ENCODE data around the gene ROPN1B.

ROPN1B gene

DNA sequence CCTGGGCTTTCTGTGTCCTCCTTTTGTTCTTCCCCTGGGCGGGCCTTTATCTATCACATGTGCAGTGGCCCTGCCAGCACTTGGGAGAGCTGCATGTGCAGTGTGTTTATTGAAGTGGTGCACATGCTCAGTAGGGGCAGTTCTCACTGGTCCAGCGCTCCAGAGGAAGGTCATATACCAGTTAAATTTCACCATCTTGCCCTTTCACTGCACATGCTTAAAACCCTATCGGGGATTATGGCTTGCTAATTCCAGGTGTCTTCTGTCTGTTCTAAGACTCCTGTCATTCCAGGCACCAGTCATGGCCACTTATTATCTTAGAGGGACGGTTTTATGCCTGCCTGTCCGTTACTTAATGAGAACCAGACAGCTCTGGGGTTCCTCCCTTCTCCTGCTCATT is 52.2 kb downstream of the ROPN1B start:
- WGBS (ENCODE audit: insufficient coverage, insufficient read length), result no CpG with 5 or more reads among the region's 5 CpGs
- Histone ChIP-seq H3K4me1 (ENCODE audit: control insufficient read depth, insufficient read depth, low read length) (peaks cover 4% of the 10 kb centered on the region; the same call in 1 of the 2 replicates), H3K4me3 (ENCODE audit: low read length) (no peak overlapping the region), H3K9me3 (ENCODE audit: control insufficient read depth, insufficient read depth, low read length) (no peaks in the 10 kb centered on the region), H3K27ac (ENCODE audit: low read length) (no peak overlapping the region), H3K27me3 (ENCODE audit: control insufficient read depth, insufficient read depth, low read length) (no peaks in the 10 kb centered on the region), H3K36me3 (ENCODE audit: control insufficient read depth, insufficient read depth, low read length) (no peaks in the 10 kb centered on the region)
- no peak for DNase-seq (ENCODE audit: low read depth, low spot score)

DNA sequence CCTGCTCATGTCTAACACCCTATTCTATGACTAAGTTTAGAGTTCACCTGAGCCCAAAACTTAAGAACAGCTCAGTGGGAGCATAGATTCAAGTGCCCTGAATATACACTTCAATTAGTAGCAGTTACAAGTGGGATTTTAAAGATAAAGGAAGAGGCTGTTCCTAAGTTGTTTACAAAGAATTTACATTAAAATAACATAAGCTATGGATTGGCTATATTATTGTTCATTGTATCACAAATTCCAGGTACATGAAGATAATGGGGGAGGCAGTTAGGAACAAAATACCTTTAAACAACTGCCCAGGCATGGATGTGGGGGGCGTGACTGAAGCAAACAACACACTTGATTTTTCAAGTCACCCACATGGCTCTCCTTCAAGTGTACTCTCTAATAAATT is 52.7 kb downstream of the ROPN1B start:
- no peaks in the 10 kb centered on the region for H3K27me3 ChIP-seq (ENCODE audit: control insufficient read depth, insufficient read depth, low read length)
- H3K27ac ChIP-seq (ENCODE audit: low read length), result no peak overlapping the region
- H3K9me3 ChIP-seq (ENCODE audit: control insufficient read depth, insufficient read depth, low read length), result no peaks in the 10 kb centered on the region
- WGBS (ENCODE audit: insufficient coverage, insufficient read length), result no CpG with 5 or more reads among the region's 1 CpG
- H3K4me3 ChIP-seq (ENCODE audit: low read length), result no peak overlapping the region
- DNase-seq (ENCODE audit: low read depth, low spot score), result no peak
- no peaks in the 10 kb centered on the region for H3K36me3 ChIP-seq (ENCODE audit: control insufficient read depth, insufficient read depth, low read length)
- peaks cover 4% of the 10 kb centered on the region; the same call in 1 of the 2 replicates for H3K4me1 ChIP-seq (ENCODE audit: control insufficient read depth, insufficient read depth, low read length)

GRCh38 chr3:126022741-126023359 is 53.9 kb downstream of the ROPN1B start:
- peaks cover 4% of the 10 kb centered on the region; the same call in 1 of the 2 replicates for H3K4me1 ChIP-seq (ENCODE audit: control insufficient read depth, insufficient read depth, low read length)
- no CpG with 5 or more reads among the region's 10 CpGs for WGBS (ENCODE audit: insufficient coverage, insufficient read length)

GRCh38 chr3:126023390-126023789 is 54.4 kb downstream of the ROPN1B start:
- no peak overlapping the region for H3K4me3 ChIP-seq (ENCODE audit: low read length)
- no peak for DNase-seq (ENCODE audit: low read depth, low spot score)
- H3K27me3 ChIP-seq (ENCODE audit: control insufficient read depth, insufficient read depth, low read length), result no peaks in the 10 kb centered on the region
- 0 out of 2 replicates have a peak, but pooled peaks cover under 1% of the 10 kb centered on the region for H3K9me3 ChIP-seq (ENCODE audit: control insufficient read depth, insufficient read depth, low read length)
- no CpG with 5 or more reads among the region's 10 CpGs for WGBS (ENCODE audit: insufficient coverage, insufficient read length)
- H3K36me3 ChIP-seq (ENCODE audit: control insufficient read depth, insufficient read depth, low read length), result no peaks in the 10 kb centered on the region
- no peak overlapping the region for H3K27ac ChIP-seq (ENCODE audit: low read length)
- H3K4me1 ChIP-seq (ENCODE audit: control insufficient read depth, insufficient read depth, low read length), result peaks cover 4% of the 10 kb centered on the region; the same call in 1 of the 2 replicates

More at GRCh38 chr3:126022741-126023359, 53.9 kb downstream of the ROPN1B start:
- H3K4me3 ChIP-seq (ENCODE audit: low read length), result no peak overlapping the region
- H3K36me3 ChIP-seq (ENCODE audit: control insufficient read depth, insufficient read depth, low read length), result no peaks in the 10 kb centered on the region
- H3K27ac ChIP-seq (ENCODE audit: low read length), result no peak overlapping the region
- DNase-seq (ENCODE audit: low read depth, low spot score), result no peak
- H3K27me3 ChIP-seq (ENCODE audit: control insufficient read depth, insufficient read depth, low read length), result no peaks in the 10 kb centered on the region
- no peaks in the 10 kb centered on the region for H3K9me3 ChIP-seq (ENCODE audit: control insufficient read depth, insufficient read depth, low read length)

- Histone ChIP-seq H3K27me3 (ENCODE audit: control insufficient read depth, insufficient read depth, low read length) (no peaks in the 10 kb centered on the region), H3K36me3 (ENCODE audit: control insufficient read depth, insufficient read depth, low read length) (no peaks in the 10 kb centered on the region), H3K4me1 (ENCODE audit: control insufficient read depth, insufficient read depth, low read length) (peaks cover 4% of the 10 kb centered on the region; the same call in 1 of the 2 replicates), H3K4me3 (ENCODE audit: low read length) (no peak overlapping the region), H3K9me3 (ENCODE audit: control insufficient read depth, insufficient read depth, low read length) (peaks cover 3% of the 10 kb centered on the region; the same call in 1 of the 2 replicates), H3K27ac (ENCODE audit: low read length) (no peak overlapping the region)
- no CpG with 5 or more reads among the region's 9 CpGs for WGBS (ENCODE audit: insufficient coverage, insufficient read length)
- DNase-seq (ENCODE audit: low read depth, low spot score), result no peak
Observed at GRCh38 chr3:126024049-126024854, 55.3 kb downstream of the ROPN1B start.

- Histone ChIP-seq H3K27me3 (ENCODE audit: control insufficient read depth, insufficient read depth, low read length) (no peaks in the 10 kb centered on the region), H3K4me3 (ENCODE audit: low read length) (no peak overlapping the region), H3K4me1 (ENCODE audit: control insufficient read depth, insufficient read depth, low read length) (peaks cover 4% of the 10 kb centered on the region; the same call in 1 of the 2 replicates), H3K36me3 (ENCODE audit: control insufficient read depth, insufficient read depth, low read length) (no peaks in the 10 kb centered on the region), H3K9me3 (ENCODE audit: control insufficient read depth, insufficient read depth, low read length) (peaks cover 3% of the 10 kb centered on the region; the same call in 1 of the 2 replicates), H3K27ac (ENCODE audit: low read length) (no peak overlapping the region)
- no peak for DNase-seq (ENCODE audit: low read depth, low spot score)
- WGBS (ENCODE audit: insufficient coverage, insufficient read length), result no CpG with 5 or more reads among the region's 14 CpGs
Observed at GRCh38 chr3:126025116-126025729, 56.2 kb downstream of the ROPN1B start.

DNA sequence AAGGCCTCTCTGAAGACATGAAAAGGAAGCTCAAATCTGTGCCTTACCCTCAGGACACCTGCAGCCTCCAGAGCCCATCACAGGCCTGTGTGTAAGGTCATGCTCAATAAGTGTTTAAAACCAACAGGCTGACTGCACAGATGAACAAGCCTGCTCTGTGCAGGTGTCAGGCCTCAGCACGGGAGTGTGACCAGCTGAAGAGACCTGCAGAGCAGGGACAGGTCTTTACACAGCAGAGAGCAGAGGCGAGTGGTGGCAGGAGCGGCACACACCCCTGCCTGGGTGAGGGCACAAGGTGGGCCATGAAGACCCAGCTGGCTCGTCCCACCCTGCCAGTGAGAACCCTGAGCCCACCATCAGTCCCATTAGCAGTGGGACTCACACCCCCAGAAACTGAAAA is 56.9 kb downstream of the ROPN1B start:
- no peak overlapping the region for H3K4me3 ChIP-seq (ENCODE audit: low read length)
- WGBS (ENCODE audit: insufficient coverage, insufficient read length), result no CpG with 5 or more reads among the region's 4 CpGs
- DNase-seq (ENCODE audit: low read depth, low spot score), result no peak

GRCh38 chr3:126026277-126026751 is 57.3 kb downstream of the ROPN1B start:
- Histone ChIP-seq H3K4me3 (ENCODE audit: low read length) (no peak overlapping the region), H3K4me1 (ENCODE audit: control insufficient read depth, insufficient read depth, low read length) (peaks cover 2% of the 10 kb centered on the region; the same call in 1 of the 2 replicates), H3K9me3 (ENCODE audit: control insufficient read depth, insufficient read depth, low read length) (peaks cover 3% of the 10 kb centered on the region; the same call in 1 of the 2 replicates), H3K27me3 (ENCODE audit: control insufficient read depth, insufficient read depth, low read length) (no peaks in the 10 kb centered on the region), H3K36me3 (ENCODE audit: control insufficient read depth, insufficient read depth, low read length) (no peaks in the 10 kb centered on the region), H3K27ac (ENCODE audit: low read length) (no peak overlapping the region)
- WGBS (ENCODE audit: insufficient coverage, insufficient read length), result no CpG with 5 or more reads among the region's 11 CpGs
- no peak for DNase-seq (ENCODE audit: low read depth, low spot score)

More for the DNA sequence above, 56.9 kb downstream of the ROPN1B start:
- H3K27ac ChIP-seq (ENCODE audit: low read length), result no peak overlapping the region
- no peaks in the 10 kb centered on the region for H3K36me3 ChIP-seq (ENCODE audit: control insufficient read depth, insufficient read depth, low read length)
- H3K27me3 ChIP-seq (ENCODE audit: control insufficient read depth, insufficient read depth, low read length), result no peaks in the 10 kb centered on the region
- peaks cover 3% of the 10 kb centered on the region; the same call in 1 of the 2 replicates for H3K9me3 ChIP-seq (ENCODE audit: control insufficient read depth, insufficient read depth, low read length)
- peaks cover 4% of the 10 kb centered on the region; the same call in 1 of the 2 replicates for H3K4me1 ChIP-seq (ENCODE audit: control insufficient read depth, insufficient read depth, low read length)

DNA sequence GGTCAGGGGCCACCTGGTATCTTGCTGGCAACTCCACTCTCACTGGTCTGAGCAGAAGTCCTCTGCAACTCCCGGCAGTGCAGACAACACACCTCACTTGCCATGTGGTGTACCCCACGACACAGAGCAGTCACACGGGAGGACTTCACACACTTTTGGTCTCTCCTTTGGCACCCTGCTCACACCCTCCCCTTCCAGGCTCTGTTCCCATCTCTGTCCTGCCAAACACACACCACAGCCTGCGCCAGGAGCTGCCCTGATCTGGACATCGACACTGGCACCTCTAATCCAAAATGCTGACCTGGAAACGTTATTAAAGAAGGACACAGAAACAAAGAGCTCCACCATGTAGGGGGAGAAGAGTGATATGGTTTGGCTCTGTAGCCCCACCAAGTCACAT is 57.8 kb downstream of the ROPN1B start:
- H3K4me3 ChIP-seq (ENCODE audit: low read length), result no peak overlapping the region
- H3K4me1 ChIP-seq (ENCODE audit: control insufficient read depth, insufficient read depth, low read length), result no peaks in the 10 kb centered on the region
- WGBS (ENCODE audit: insufficient coverage, insufficient read length), result no CpG with 5 or more reads among the region's 6 CpGs
- H3K9me3 ChIP-seq (ENCODE audit: control insufficient read depth, insufficient read depth, low read length), result peaks cover 3% of the 10 kb centered on the region; the same call in 1 of the 2 replicates
- H3K27me3 ChIP-seq (ENCODE audit: control insufficient read depth, insufficient read depth, low read length), result no peaks in the 10 kb centered on the region
- no peak overlapping the region for H3K27ac ChIP-seq (ENCODE audit: low read length)
- no peaks in the 10 kb centered on the region for H3K36me3 ChIP-seq (ENCODE audit: control insufficient read depth, insufficient read depth, low read length)
- DNase-seq (ENCODE audit: low read depth, low spot score), result no peak

GRCh38 chr3:126028096-126028495 is 59.1 kb downstream of the ROPN1B start:
- Histone ChIP-seq H3K9me3 (ENCODE audit: control insufficient read depth, insufficient read depth, low read length) (peaks cover 3% of the 10 kb centered on the region; the same call in 1 of the 2 replicates), H3K27me3 (ENCODE audit: control insufficient read depth, insufficient read depth, low read length) (no peaks in the 10 kb centered on the region), H3K4me1 (ENCODE audit: control insufficient read depth, insufficient read depth, low read length) (peaks cover 4% of the 10 kb centered on the region; the same call in 1 of the 2 replicates), H3K27ac (ENCODE audit: low read length) (no peak overlapping the region), H3K36me3 (ENCODE audit: control insufficient read depth, insufficient read depth, low read length) (no peaks in the 10 kb centered on the region), H3K4me3 (ENCODE audit: low read length) (no peak overlapping the region)
- no peak for DNase-seq (ENCODE audit: low read depth, low spot score)
- WGBS (ENCODE audit: insufficient coverage, insufficient read length), result no CpG with 5 or more reads among the region's 4 CpGs
